Measurements from ENCODE around the gene LTK.

Gene LTK

GRCh38 chr15:41513506-41514227, at the start of gene LTK:
Gene LTK (minus strand): TSS chr15:41513827. CDS start chr15:41513709, 118 bp downstream.
- DNase-seq: peak; percentile 34
- peak; percentile 38 for ATAC-seq

DNA sequence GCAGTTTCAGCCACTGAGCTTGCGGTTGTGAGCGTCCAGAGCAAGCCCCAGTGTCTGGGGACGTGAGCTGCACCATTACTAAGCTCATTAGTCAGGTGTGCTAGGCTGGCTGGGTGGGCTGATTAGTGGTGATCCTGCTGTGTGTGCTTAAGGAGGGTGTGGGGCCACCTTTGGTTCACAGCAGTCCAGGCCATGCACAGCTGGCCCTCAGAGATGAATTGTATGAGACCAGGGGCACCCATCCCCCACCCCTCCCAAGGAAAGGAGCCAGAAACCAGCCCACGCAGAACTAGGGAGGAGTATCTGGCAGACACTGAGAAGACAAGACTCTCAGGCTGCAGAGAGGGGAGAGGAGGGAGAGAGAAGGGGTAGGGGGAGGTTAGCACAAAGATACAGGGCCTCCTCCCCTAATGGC, 49.2 kb upstream of the LTK start:
- ATAC-seq (no peak), DNase-seq (no peak)

DNA sequence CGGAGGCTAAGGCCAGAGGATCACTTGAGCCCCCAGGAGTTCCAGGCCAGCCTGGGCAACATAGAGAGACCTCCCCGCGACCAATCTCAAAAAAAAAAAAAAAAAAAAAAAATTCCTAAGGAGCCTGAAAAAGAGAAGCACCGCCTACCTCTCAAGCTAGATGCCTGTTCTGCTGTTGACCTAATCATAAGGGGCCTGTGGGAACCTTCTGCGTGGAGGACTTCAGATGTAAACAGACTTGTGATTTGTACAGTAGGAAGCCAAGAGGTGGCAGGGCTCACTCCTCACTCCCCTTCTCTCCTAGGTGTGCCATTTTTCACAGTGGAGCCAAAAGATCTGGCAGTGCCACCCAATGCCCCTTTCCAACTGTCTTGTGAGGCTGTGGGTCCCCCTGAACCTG, 48.6 kb upstream of the LTK start:
- DNase-seq: no peak
- ATAC-seq: no peak

- ATAC-seq: no peak
- no peak for DNase-seq
These were observed 48.1 kb upstream of the LTK start for GRCh38 chr15:41561777-41562145.

- ATAC-seq: no peak
- no peak for DNase-seq
These were observed 47.6 kb upstream of the LTK start for GRCh38 chr15:41561104-41561776.

- DNase-seq (no peak), ATAC-seq (no peak)
These were observed 46.9 kb upstream of the LTK start for GRCh38 chr15:41560572-41560874.

GRCh38 chr15:41559239-41559782, 45.7 kb upstream of the LTK start:
- DNase-seq (no peak), ATAC-seq (no peak)

DNA sequence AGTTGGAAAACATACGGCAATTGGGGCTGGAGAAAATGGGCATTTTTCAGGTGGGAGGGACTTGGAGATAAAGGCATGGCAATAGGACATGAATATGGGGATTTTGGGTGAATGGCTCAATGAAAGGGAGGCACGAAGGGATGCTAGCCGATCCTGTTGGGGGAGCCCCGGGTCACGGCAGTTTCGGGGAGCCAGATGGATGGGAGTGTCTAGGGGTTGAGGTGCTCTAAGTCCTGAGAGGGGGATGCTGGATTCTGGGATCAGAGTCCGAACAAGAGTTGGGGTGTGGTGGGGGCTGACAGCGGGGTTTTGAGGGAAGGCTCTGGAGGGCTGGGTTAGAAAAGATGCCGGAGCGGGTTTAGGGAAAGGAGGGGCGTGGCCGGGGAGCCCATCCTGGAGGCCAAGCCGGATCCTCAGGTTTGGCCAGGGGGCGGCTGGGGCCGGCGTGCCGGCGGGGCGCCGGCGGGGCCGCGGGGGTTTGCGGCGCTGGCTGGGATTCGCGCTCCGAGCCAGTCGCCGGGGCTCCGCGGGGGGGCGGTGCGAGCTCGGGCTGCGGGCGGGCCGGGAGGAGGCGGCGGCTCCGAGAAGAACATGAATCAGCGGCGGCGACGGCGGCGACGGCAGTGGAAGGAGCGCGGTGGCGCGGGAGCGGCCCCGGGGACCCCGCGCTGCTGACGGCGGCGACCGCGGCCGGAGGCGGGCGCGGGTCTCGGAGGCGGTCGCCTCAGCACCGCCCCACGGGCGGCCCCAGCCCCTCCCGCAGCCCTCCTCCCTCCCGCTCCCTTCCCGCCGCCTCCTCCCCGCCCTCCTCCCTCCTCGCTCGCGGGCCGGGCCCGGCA, 45.0 kb upstream of the LTK start, which contains the start of gene TYRO3:
TYRO3 (plus strand) TSS at position 813 of the 839 bp plus-strand sequence. CDS start 46 bp downstream, outside the sequence.
- DNase-seq (peak; percentile 77), ATAC-seq (peak; percentile 50)

- ATAC-seq (peak; percentile 81), DNase-seq (peak; percentile 75)
These were observed 44.2 kb upstream of the LTK start for GRCh38 chr15:41557673-41558399.

- DNase-seq: no peak
- ATAC-seq: no peak
These were observed 43.0 kb upstream of the LTK start for GRCh38 chr15:41556677-41557076.

DNA sequence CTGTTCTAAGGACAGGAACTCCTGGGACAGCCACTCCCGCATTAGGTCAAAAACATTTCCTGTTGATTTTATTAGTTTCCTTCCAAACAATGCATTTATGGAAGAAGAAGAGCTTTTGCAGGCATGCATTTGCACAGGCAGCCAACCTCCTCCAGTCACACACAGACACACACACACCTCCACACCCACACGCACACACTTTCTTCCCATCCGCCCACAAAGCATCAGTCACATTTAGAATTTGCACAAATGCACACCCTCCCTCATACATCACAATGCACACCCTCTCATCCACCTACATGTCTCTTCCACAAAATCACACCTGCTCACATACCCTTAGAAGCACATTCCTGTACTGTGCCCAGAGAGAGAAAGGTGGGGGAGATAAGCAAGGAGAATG, 41.3 kb upstream of the LTK start:
- ATAC-seq: no peak

GRCh38 chr15:41554343-41554742, 40.7 kb upstream of the LTK start:
- no peak for ATAC-seq
- DNase-seq: no peak

More for the DNA sequence above, 41.3 kb upstream of the LTK start:
- DNase-seq: no peak

DNA sequence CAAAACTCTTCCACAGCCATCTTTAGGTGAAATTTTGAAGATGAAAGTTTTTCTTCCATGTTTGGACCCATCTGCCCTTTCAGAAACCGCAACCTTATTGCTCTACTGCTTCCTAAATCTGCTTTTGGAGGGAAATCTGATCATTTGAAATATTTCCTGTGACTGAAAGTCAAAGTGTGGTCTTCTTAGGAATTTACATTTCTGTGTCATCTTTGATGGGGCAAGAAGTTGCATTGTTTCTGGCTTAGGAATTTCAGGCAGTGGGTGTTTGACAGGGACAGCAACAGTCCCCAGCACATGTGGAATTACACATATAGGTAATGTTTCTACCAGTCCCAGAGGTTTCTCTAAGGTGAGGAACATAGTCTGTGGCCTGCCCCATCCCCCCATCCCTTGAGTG, 40.1 kb upstream of the LTK start:
- no peak for ATAC-seq
- DNase-seq: no peak

GRCh38 chr15:41550066-41550775, 36.6 kb upstream of the LTK start:
- ATAC-seq: no peak
- DNase-seq: no peak

- no peak for DNase-seq
- no peak for ATAC-seq
These were observed 33.5 kb upstream of the LTK start for GRCh38 chr15:41546851-41547786.

DNA sequence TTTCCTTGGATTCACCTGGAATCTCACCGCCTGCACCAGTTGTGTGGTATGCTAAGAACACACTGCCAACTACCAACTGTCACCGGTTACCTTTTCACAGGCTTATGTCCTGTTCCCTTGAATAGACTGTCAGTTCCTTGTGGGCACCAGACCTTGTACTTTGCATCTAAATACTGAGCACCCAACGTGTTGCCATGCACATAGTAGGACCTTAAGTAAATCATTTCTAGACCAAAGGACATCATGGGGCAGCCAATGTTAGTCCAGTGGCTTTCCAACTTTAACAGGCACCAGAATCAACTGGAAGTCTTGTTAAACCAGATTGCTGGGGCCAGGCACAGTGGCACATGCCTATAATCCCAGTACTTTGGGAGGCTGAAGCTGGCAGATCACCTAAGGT, 31.6 kb upstream of the LTK start:
- DNase-seq (no peak), ATAC-seq (no peak)

GRCh38 chr15:41544650-41545015, 31.0 kb upstream of the LTK start:
- DNase-seq: no peak
- no peak for ATAC-seq

DNA sequence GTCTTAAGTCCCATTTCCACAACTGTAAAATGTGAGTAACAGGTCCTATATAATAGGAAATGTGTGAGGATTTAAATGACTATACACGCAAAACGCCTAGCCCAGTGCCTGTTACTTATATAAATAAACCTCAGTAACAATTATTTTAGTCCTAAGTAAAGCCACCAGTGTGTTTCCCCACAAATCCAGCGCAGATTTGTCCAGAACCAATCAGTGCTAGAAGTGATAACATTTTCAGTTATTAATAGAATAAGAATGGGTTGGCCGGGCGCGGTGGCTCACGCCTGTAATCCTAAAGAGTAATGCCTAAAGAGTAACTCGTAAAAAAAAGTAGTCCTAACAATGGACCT, 29.9 kb upstream of the LTK start:
- DNase-seq: no peak
- no peak for ATAC-seq

GRCh38 chr15:41536866-41537265, 23.2 kb upstream of the LTK start:
- DNase-seq (no peak), ATAC-seq (no peak)

GRCh38 chr15:41535544-41535943, 21.9 kb upstream of the LTK start:
- ATAC-seq: no peak

More at GRCh38 chr15:41535544-41535943, 21.9 kb upstream of the LTK start:
- DNase-seq: no peak
